Measurements from ENCODE around the gene FZD10.

DNA sequence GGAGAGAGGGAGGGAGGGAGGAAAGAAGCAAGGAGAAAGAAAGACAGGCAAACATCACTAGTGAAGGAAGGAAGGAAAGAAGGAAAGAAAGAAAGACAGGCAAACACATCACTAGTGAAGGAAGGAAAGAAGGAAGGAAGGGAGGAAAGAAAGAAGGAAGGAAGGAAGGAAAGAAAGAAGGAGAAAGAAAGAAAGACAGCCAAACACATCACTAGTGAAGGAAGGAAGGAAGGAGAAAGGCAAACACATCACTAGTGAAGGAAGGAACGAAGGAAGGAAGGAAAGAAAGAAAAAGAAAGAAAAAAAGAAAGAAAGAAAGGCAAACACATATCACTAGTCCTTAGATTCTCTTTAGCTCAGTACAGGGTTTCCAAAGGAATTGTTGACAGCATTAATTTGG is 5.3 kb downstream of the FZD10 start:
- TF ChIP-seq, protein P1, sequence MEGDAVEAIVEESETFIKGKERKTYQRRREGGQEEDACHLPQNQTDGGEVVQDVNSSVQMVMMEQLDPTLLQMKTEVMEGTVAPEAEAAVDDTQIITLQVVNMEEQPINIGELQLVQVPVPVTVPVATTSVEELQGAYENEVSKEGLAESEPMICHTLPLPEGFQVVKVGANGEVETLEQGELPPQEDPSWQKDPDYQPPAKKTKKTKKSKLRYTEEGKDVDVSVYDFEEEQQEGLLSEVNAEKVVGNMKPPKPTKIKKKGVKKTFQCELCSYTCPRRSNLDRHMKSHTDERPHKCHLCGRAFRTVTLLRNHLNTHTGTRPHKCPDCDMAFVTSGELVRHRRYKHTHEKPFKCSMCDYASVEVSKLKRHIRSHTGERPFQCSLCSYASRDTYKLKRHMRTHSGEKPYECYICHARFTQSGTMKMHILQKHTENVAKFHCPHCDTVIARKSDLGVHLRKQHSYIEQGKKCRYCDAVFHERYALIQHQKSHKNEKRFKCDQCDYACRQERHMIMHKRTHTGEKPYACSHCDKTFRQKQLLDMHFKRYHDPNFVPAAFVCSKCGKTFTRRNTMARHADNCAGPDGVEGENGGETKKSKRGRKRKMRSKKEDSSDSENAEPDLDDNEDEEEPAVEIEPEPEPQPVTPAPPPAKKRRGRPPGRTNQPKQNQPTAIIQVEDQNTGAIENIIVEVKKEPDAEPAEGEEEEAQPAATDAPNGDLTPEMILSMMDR (IDR thresholded peaks at IDR 0.05) = no peak
- TF ChIP-seq POLR2A (IDR thresholded peaks at IDR 0.05) = no peak

Data from suprapubic skin (tissue), 3 donors.